WTC11 (cell line): Measurements from ENCODE around the gene ELOB. TPM values are rescaled to one million over a fixed set of nuclear protein-coding genes. Genes with fewer than 3 reads are reported as not detected.
A peak's percentile ranks its signal among the peaks of the same experiment; 100 is the strongest.

Experiments
- ATAC-seq: fragments of 200-7000 bp; cut with Tn5 transposase; 2 replicates; pipeline ENCODE4 v1.10.0; 2021; ENCODE audit warnings: mild to moderate bottlenecking, moderate library complexity
- CTCF ChIA-PET: fragments of 300-600 bp; sonication (Branson Sonifier 250); formaldehyde crosslinking; loops from one replicate; lab custom pipeline; 2021; ENCODE audit warnings: antibody characterized with exemption; lab: Charles Lee
- POLR2A ChIA-PET: fragments of 350-600 bp; sonication (Branson Sonifier 250); formaldehyde crosslinking; loops from one replicate; lab custom pipeline; 2021; ENCODE audit warnings: antibody characterized with exemption; lab: Charles Lee
- DNase-seq: peaks from one replicate; pipeline ENCODE4 v3.0.0; 2021; ENCODE audit warnings: low spot score
- H3K27ac Mint-ChIP-seq: 2 replicates; pipeline ENCODE4 v1.8.0; 2021; ENCODE audit warnings: mixed read lengths
- H3K27me3 Mint-ChIP-seq: 2 replicates; pipeline ENCODE4 v1.8.0; 2021; ENCODE audit warnings: low read depth, mild to moderate bottlenecking, moderate library complexity, mixed read lengths
- H3K36me3 Mint-ChIP-seq: 2 replicates; pipeline ENCODE4 v1.8.0; 2021; ENCODE audit warnings: mixed read lengths
- H3K4me1 Mint-ChIP-seq: 2 replicates; pipeline ENCODE4 v1.8.0; 2022; ENCODE audit warnings: mixed read lengths
- H3K4me3 Mint-ChIP-seq: 2 replicates; pipeline ENCODE4 v1.8.0; 2021; ENCODE audit warnings: mild to moderate bottlenecking, moderate library complexity, mixed read lengths
- H3K9me3 Mint-ChIP-seq: 2 replicates; pipeline ENCODE4 v1.8.0; 2021; ENCODE audit warnings: mixed read lengths
- CREB1 ChIP-seq: sonication (generic); formaldehyde crosslinking; IDR thresholded peaks from 2 replicates; pipeline ENCODE4 v1.8.0; 2023; ENCODE audit warnings: mild to moderate bottlenecking, missing genetic modification reagents
- JUN ChIP-seq: sonication (generic); formaldehyde crosslinking; IDR thresholded peaks from 2 replicates; pipeline ENCODE4 v1.8.0; 2023; ENCODE audit warnings: mild to moderate bottlenecking, missing genetic modification reagents
- SOX15 ChIP-seq: fragments of 250-450 bp; sonication (Bioruptor Pico); IDR thresholded peaks from 2 replicates; pipeline ENCODE4 v1.9.0; 2021; ENCODE audit warnings: mild to moderate bottlenecking
- ZNF416 ChIP-seq: fragments of 250-450 bp; sonication (Bioruptor Pico); IDR thresholded peaks from 2 replicates; pipeline ENCODE4 v1.9.0; 2021; ENCODE audit warnings: mild to moderate bottlenecking, inconsistent platforms
- total RNA-seq: library from RNA; stranded (reverse); gene quantifications from 3 replicates; pipeline ENCODE4 v1.2.3, GENCODE V29; 2021
- TF ChIP-seq, protein P1 (sequence below): sonication (generic); formaldehyde crosslinking; IDR thresholded peaks from 2 replicates; pipeline ENCODE4 v1.8.0; 2022; ENCODE audit warnings: missing genetic modification reagents
- TF ChIP-seq, protein P2 (sequence below): sonication (generic); formaldehyde crosslinking; IDR thresholded peaks from 2 replicates; pipeline ENCODE4 v1.8.1; 2023; ENCODE audit warnings: mild to moderate bottlenecking, missing genetic modification reagents, moderate library complexity
- TF ChIP-seq, protein P3 (sequence below): fragments of 250-450 bp; sonication (Bioruptor Pico); IDR thresholded peaks from 2 replicates; pipeline ENCODE4 v1.9.0; 2021; ENCODE audit warnings: mild to moderate bottlenecking, borderline replicate concordance
- TF ChIP-seq, protein P4 (sequence below): sonication (generic); formaldehyde crosslinking; IDR thresholded peaks from 2 replicates; pipeline ENCODE4 v1.8.1; 2022; ENCODE audit warnings: mild to moderate bottlenecking, moderate library complexity, missing genetic modification reagents
- TF ChIP-seq, protein P5 (sequence below): fragments of 250-450 bp; sonication (Bioruptor Pico); IDR thresholded peaks from 2 replicates; pipeline ENCODE4 v1.8.0; 2021; ENCODE audit warnings: mild to moderate bottlenecking
- TF ChIP-seq, protein P6 (sequence below): sonication (generic); formaldehyde crosslinking; IDR thresholded peaks from 2 replicates; pipeline ENCODE4 v1.8.0; 2023; ENCODE audit warnings: missing genetic modification reagents
- TF ChIP-seq, protein P7 (sequence below): sonication (generic); formaldehyde crosslinking; IDR thresholded peaks from 2 replicates; pipeline ENCODE4 v1.8.0; 2022; ENCODE audit warnings: mild to moderate bottlenecking, missing genetic modification reagents
- TF ChIP-seq, protein P8 (sequence below): sonication (generic); formaldehyde crosslinking; IDR thresholded peaks from 2 replicates; pipeline ENCODE4 v1.8.1; 2022; ENCODE audit warnings: low read depth, missing genetic modification reagents, borderline replicate concordance

ELOB gene
- total RNA-seq, 1 experiment from 2014 or later, result 252 TPM

DNA sequence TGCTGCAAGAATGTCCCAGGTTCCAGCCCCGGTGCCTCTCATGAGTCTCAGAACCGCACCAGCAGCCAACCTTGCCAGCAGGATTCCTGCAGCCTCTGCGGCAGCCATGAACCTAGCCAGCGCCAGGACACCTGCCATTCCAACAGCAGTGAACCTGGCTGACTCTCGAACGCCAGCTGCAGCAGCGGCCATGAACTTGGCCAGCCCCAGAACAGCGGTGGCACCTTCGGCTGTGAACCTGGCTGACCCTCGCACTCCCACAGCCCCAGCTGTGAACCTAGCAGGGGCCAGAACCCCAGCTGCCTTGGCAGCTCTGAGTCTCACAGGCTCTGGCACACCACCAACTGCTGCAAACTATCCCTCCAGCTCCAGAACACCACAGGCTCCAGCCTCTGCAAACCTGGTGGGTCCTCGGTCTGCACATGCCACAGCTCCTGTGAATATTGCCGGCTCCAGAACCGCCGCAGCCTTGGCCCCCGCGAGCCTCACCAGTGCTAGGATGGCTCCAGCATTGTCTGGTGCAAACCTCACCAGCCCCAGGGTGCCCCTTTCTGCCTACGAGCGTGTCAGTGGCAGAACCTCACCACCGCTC is 9.8 kb downstream of the ELOB start (continued):
- TF ChIP-seq, protein P1, sequence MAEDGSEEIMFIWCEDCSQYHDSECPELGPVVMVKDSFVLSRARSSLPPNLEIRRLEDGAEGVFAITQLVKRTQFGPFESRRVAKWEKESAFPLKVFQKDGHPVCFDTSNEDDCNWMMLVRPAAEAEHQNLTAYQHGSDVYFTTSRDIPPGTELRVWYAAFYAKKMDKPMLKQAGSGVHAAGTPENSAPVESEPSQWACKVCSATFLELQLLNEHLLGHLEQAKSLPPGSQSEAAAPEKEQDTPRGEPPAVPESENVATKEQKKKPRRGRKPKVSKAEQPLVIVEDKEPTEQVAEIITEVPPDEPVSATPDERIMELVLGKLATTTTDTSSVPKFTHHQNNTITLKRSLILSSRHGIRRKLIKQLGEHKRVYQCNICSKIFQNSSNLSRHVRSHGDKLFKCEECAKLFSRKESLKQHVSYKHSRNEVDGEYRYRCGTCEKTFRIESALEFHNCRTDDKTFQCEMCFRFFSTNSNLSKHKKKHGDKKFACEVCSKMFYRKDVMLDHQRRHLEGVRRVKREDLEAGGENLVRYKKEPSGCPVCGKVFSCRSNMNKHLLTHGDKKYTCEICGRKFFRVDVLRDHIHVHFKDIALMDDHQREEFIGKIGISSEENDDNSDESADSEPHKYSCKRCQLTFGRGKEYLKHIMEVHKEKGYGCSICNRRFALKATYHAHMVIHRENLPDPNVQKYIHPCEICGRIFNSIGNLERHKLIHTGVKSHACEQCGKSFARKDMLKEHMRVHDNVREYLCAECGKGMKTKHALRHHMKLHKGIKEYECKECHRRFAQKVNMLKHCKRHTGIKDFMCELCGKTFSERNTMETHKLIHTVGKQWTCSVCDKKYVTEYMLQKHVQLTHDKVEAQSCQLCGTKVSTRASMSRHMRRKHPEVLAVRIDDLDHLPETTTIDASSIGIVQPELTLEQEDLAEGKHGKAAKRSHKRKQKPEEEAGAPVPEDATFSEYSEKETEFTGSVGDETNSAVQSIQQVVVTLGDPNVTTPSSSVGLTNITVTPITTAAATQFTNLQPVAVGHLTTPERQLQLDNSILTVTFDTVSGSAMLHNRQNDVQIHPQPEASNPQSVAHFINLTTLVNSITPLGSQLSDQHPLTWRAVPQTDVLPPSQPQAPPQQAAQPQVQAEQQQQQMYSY (CRISPR knock-in tag), result no peak
- TF ChIP-seq, protein P2, sequence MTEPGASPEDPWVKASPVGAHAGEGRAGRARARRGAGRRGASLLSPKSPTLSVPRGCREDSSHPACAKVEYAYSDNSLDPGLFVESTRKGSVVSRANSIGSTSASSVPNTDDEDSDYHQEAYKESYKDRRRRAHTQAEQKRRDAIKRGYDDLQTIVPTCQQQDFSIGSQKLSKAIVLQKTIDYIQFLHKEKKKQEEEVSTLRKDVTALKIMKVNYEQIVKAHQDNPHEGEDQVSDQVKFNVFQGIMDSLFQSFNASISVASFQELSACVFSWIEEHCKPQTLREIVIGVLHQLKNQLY (CRISPR knock-in tag), result no peak
- TF ChIP-seq, protein P3, sequence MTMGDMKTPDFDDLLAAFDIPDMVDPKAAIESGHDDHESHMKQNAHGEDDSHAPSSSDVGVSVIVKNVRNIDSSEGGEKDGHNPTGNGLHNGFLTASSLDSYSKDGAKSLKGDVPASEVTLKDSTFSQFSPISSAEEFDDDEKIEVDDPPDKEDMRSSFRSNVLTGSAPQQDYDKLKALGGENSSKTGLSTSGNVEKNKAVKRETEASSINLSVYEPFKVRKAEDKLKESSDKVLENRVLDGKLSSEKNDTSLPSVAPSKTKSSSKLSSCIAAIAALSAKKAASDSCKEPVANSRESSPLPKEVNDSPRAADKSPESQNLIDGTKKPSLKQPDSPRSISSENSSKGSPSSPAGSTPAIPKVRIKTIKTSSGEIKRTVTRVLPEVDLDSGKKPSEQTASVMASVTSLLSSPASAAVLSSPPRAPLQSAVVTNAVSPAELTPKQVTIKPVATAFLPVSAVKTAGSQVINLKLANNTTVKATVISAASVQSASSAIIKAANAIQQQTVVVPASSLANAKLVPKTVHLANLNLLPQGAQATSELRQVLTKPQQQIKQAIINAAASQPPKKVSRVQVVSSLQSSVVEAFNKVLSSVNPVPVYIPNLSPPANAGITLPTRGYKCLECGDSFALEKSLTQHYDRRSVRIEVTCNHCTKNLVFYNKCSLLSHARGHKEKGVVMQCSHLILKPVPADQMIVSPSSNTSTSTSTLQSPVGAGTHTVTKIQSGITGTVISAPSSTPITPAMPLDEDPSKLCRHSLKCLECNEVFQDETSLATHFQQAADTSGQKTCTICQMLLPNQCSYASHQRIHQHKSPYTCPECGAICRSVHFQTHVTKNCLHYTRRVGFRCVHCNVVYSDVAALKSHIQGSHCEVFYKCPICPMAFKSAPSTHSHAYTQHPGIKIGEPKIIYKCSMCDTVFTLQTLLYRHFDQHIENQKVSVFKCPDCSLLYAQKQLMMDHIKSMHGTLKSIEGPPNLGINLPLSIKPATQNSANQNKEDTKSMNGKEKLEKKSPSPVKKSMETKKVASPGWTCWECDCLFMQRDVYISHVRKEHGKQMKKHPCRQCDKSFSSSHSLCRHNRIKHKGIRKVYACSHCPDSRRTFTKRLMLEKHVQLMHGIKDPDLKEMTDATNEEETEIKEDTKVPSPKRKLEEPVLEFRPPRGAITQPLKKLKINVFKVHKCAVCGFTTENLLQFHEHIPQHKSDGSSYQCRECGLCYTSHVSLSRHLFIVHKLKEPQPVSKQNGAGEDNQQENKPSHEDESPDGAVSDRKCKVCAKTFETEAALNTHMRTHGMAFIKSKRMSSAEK (CRISPR knock-in tag), result no peak
- TF ChIP-seq, protein P4, sequence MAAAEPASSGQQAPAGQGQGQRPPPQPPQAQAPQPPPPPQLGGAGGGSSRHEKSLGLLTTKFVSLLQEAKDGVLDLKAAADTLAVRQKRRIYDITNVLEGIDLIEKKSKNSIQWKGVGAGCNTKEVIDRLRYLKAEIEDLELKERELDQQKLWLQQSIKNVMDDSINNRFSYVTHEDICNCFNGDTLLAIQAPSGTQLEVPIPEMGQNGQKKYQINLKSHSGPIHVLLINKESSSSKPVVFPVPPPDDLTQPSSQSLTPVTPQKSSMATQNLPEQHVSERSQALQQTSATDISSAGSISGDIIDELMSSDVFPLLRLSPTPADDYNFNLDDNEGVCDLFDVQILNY (CRISPR knock-in tag), result no peak
- TF ChIP-seq, protein P5, sequence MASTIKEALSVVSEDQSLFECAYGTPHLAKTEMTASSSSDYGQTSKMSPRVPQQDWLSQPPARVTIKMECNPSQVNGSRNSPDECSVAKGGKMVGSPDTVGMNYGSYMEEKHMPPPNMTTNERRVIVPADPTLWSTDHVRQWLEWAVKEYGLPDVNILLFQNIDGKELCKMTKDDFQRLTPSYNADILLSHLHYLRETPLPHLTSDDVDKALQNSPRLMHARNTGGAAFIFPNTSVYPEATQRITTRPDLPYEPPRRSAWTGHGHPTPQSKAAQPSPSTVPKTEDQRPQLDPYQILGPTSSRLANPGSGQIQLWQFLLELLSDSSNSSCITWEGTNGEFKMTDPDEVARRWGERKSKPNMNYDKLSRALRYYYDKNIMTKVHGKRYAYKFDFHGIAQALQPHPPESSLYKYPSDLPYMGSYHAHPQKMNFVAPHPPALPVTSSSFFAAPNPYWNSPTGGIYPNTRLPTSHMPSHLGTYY (CRISPR knock-in tag), result no peak

DNA sequence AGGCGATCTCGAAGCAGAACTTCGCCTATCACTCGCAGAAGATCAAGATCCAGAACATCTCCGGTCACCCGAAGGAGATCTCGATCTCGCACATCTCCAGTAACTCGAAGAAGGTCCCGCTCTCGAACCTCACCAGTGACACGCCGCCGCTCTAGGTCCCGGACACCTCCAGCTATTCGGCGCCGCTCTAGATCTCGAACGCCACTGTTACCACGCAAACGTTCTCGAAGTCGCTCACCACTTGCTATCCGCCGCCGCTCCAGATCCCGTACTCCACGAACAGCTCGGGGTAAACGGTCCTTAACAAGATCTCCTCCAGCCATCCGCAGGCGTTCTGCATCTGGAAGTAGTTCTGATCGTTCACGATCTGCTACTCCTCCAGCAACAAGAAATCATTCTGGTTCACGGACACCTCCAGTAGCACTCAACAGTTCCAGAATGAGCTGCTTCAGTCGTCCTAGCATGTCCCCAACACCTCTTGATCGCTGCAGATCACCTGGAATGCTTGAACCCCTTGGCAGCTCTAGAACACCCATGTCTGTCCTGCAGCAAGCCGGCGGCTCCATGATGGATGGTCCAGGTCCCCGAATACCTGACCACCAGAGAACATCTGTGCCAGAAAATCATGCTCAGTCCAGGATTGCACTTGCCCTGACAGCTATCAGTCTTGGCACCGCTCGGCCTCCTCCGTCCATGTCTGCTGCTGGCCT is 10.5 kb downstream of the ELOB start:
- ATAC-seq, result no peak
- peaks cover 50% of the 10 kb centered on the region for H3K9me3 Mint-ChIP-seq
- peaks cover 4% of the 10 kb centered on the region for H3K4me1 Mint-ChIP-seq
- ChIA-PET POLR2A (no interaction called here), CTCF (no interaction called here)
- H3K27me3 Mint-ChIP-seq, result no peaks in the 10 kb centered on the region
- H3K27ac Mint-ChIP-seq, result peak overlapping the region; percentile 60
- DNase-seq, result no peak
- H3K4me3 Mint-ChIP-seq, result no peak overlapping the region
- TF ChIP-seq ZNF416 (CRISPR knock-in tag), result no peak
- TF ChIP-seq SOX15 (CRISPR knock-in tag), result no peak
- TF ChIP-seq CREB1 (CRISPR knock-in tag), result no peak
- TF ChIP-seq, protein P6, sequence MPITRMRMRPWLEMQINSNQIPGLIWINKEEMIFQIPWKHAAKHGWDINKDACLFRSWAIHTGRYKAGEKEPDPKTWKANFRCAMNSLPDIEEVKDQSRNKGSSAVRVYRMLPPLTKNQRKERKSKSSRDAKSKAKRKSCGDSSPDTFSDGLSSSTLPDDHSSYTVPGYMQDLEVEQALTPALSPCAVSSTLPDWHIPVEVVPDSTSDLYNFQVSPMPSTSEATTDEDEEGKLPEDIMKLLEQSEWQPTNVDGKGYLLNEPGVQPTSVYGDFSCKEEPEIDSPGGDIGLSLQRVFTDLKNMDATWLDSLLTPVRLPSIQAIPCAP (CRISPR knock-in tag), result no peak
- TF ChIP-seq, protein P7, sequence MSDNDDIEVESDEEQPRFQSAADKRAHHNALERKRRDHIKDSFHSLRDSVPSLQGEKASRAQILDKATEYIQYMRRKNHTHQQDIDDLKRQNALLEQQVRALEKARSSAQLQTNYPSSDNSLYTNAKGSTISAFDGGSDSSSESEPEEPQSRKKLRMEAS (CRISPR knock-in tag), result no peak
- TF ChIP-seq, protein P8, sequence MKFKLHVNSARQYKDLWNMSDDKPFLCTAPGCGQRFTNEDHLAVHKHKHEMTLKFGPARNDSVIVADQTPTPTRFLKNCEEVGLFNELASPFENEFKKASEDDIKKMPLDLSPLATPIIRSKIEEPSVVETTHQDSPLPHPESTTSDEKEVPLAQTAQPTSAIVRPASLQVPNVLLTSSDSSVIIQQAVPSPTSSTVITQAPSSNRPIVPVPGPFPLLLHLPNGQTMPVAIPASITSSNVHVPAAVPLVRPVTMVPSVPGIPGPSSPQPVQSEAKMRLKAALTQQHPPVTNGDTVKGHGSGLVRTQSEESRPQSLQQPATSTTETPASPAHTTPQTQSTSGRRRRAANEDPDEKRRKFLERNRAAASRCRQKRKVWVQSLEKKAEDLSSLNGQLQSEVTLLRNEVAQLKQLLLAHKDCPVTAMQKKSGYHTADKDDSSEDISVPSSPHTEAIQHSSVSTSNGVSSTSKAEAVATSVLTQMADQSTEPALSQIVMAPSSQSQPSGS (CRISPR knock-in tag), result no peak
- TF ChIP-seq, protein P5 (CRISPR knock-in tag), result no peak
- TF ChIP-seq JUN (CRISPR knock-in tag), result no peak
- peaks cover 100% of the 10 kb centered on the region for H3K36me3 Mint-ChIP-seq
